Eye (tissue), 1 donor: ENCODE results near the gene ANKRD30B.
"Not testable (repeated sequence)": the region's sequence is repeated elsewhere in the genome, so short reads cannot be mapped to it uniquely, and the experiment has no call there.

Experiments used
- DNase-seq: peaks from one replicate; pipeline ENCODE4 v3.0.0-alpha.2; 2015

The ANKRD30B gene

GRCh38 chr18:14855634-14856033 lies 107.7 kb downstream of the ANKRD30B start:
- DNase-seq = not testable (repeated sequence)

GRCh38 chr18:14856256-14856655 lies 108.3 kb downstream of the ANKRD30B start:
- not testable (repeated sequence) for DNase-seq

- not testable (repeated sequence) for DNase-seq
Measured at GRCh38 chr18:14858514-14858913, 110.5 kb downstream of the ANKRD30B start.

GRCh38 chr18:14859995-14860394 lies 112.0 kb downstream of the ANKRD30B start:
- DNase-seq = not testable (repeated sequence)

GRCh38 chr18:14866426-14866825 lies 118.5 kb downstream of the ANKRD30B start:
- not testable (repeated sequence) for DNase-seq

GRCh38 chr18:14867988-14868387 lies 120.0 kb downstream of the ANKRD30B start:
- not testable (repeated sequence) for DNase-seq

GRCh38 chr18:14868825-14869224 lies 120.9 kb downstream of the ANKRD30B start:
- DNase-seq = not testable (repeated sequence)

- not testable (repeated sequence) for DNase-seq
Measured at GRCh38 chr18:14878826-14879225, 130.9 kb downstream of the ANKRD30B start.

GRCh38 chr18:14900435-14900834 lies 152.5 kb downstream of the ANKRD30B start:
- no peak for DNase-seq
